ENCODE measurements around the gene NME3. TPM values are rescaled to one million over a fixed set of nuclear protein-coding genes. Genes with fewer than 3 reads are reported as not detected.

Gene NME3
- total and polyA plus RNA-seq, 2 of the 4 experiments (the other 2 are of a cell fraction) = 12.7 to 41.2 TPM

DNA sequence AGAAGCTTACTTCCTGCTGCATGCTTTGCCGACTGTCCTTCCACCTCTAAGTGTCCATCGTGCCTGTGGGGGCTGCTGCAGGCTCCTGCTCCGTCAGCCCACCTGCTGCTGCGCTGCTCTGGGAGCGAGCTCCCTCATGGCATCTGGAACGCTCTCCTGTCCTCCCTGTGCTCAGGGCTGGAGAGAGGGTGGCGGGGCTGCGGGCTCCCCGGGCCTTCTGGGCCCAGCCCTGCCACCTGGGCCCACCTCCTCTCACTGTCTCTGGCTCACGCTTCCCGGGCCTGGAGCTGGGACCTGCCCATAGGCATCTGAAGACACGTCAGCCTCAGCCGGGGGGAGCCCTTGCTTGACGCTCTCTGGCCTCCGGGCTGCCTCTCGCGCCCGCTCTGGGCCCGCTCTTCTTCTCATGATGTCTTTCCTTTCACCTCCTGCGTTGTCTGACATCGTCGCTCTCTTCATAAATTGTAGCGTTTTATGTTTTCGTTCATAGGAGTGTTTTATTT, 27.0 kb downstream of the NME3 start:
- WGBS, 2 experiments (ENCODE audit: extremely low coverage in 2 of 2, insufficient read length in 1 of 2) = 93% methylated on average over 3 of the region's 24 CpGs; no CpG with 5 or more reads in 1 of the 2 experiments
- Histone ChIP-seq H2BK20ac (ENCODE audit: low read depth, low read length) (no peak overlapping the region), H3K4me3 (ENCODE audit: insufficient read depth, low read depth, low read length) (no peak overlapping the region), H3K79me1 (ENCODE audit: low read depth in 1 of 2, low read length in 2 of 2) (peaks cover 25 to 52% of the 10 kb centered on the region in 2 experiments), H4K5ac (ENCODE audit: low read depth, low read length) (no peak overlapping the region), H3K9ac (ENCODE audit: low read depth, low read length) (no peak overlapping the region), H2AFZ (replicated peaks; ENCODE audit: low read length, poor library complexity) (no peak overlapping the region), H3K4me2 (ENCODE audit: low read depth, low read length) (no peak overlapping the region), H2AK9ac (replicated peaks; ENCODE audit: low read depth, low read length, poor library complexity) (no peak overlapping the region), H3K4me1 (ENCODE audit: control insufficient read depth, insufficient read depth, low read length) (peaks cover 2% of the 10 kb centered on the region; the same call in 1 of the 2 replicates), H4K8ac (ENCODE audit: low read depth in 2 of 2, low read length in 2 of 2) (no peak overlapping the region), H3K56ac (ENCODE audit: extremely low read depth, insufficient read depth, low read length) (no peak overlapping the region), H2BK5ac (ENCODE audit: low read depth, low read length, poor library complexity, severe bottlenecking) (no peak overlapping the region), H4K91ac (ENCODE audit: insufficient read depth, low read depth, low read length) (no peak overlapping the region), H4K20me1 (ENCODE audit: insufficient read depth, low read length) (peaks cover 26% of the 10 kb centered on the region), H3K27ac (ENCODE audit: insufficient read depth, low read length) (no peak overlapping the region), H3K36me3 (ENCODE audit: control insufficient read depth, insufficient read depth, low read length) (peaks cover 58% of the 10 kb centered on the region), H3K27me3 (ENCODE audit: control insufficient read depth, insufficient read depth, low read length) (no peaks in the 10 kb centered on the region), H3K23ac (ENCODE audit: low read depth, low read length) (no peak overlapping the region), H2BK15ac (ENCODE audit: low read depth, low read length) (no peak overlapping the region), H2AK5ac (ENCODE audit: low read depth, low read length) (no peak overlapping the region), H2BK120ac (ENCODE audit: low read depth, low read length) (no peak overlapping the region), H3K14ac (replicated peaks; ENCODE audit: low read depth, low read length) (no peak overlapping the region), H3K18ac (ENCODE audit: low read depth, low read length) (no peak overlapping the region), H3K9me1 (ENCODE audit: insufficient read depth, low read length) (peaks cover 7% of the 10 kb centered on the region), H3K4ac (ENCODE audit: low read depth, low read length) (no peak overlapping the region), H3K9me3 (ENCODE audit: control insufficient read depth, insufficient read depth, low read length) (no peaks in the 10 kb centered on the region)
- DNase-seq (no peak), ATAC-seq (ENCODE audit: low read depth) (no peak)
- CTCF ChIA-PET = no interaction called here
- BruUV-seq (replicated peaks) = no TSS peak
- in situ Hi-C loops (cut with MboI; ENCODE audit: low sequenced_read_pairs) (no loop called here), dilution Hi-C loops (cut with HindIII; ENCODE audit: low sequenced_read_pairs, unreplicated experiment) (no loop called here), intact Hi-C loops (cut with micrococcal nuclease) (no loop called here)
- TF ChIP-seq ELK1 (IDR thresholded peaks at IDR 0.05; ENCODE audit: borderline replicate concordance, low read depth, low read length) (no peak), BHLHE40 (IDR thresholded peaks at IDR 0.05; ENCODE audit: low read depth, low read length) (no peak), CHD1 (IDR thresholded peaks at IDR 0.05; ENCODE audit: low read depth, low read length) (no peak), CTCF (conservative IDR thresholded peaks at IDR 0.05; ENCODE audit: low read depth, low read length) (no peak), MXI1 (IDR thresholded peaks at IDR 0.05; ENCODE audit: borderline replicate concordance, low read depth, low read length) (no peak), CEBPB (IDR thresholded peaks at IDR 0.05; ENCODE audit: low read depth, low read length) (no peak), RFX5 (IDR thresholded peaks at IDR 0.05; ENCODE audit: low read depth, low read length) (no peak), MAZ (IDR thresholded peaks at IDR 0.05; ENCODE audit: borderline replicate concordance, low read depth, low read length) (no peak), FOS (IDR thresholded peaks at IDR 0.05; ENCODE audit: low read depth, low read length) (no peak), NFE2L2 (IDR thresholded peaks at IDR 0.05; ENCODE audit: low read depth, low read length) (no peak)
- POLR2A ChIA-PET (ENCODE audit: unreplicated experiment) = no interaction called here
